Chondrocyte (in vitro differentiated cells): ENCODE results near the gene ATM. TPM values are rescaled to one million over a fixed set of nuclear protein-coding genes. Genes with fewer than 3 reads are reported as not detected.

Experiments used
- DNase-seq: peaks from one replicate; pipeline ENCODE4 v3.0.0; 2021; ENCODE audit warnings: mixed read lengths, low spot score
- H3K27ac Mint-ChIP-seq: one replicate; pipeline ENCODE4 v1.8.0; 2021; ENCODE audit warnings: mild to moderate bottlenecking, moderate library complexity, mixed read lengths; ENCODE audit not compliant: unreplicated experiment
- H3K27me3 Mint-ChIP-seq: 2 replicates; pipeline ENCODE4 v1.8.0; 2021; ENCODE audit warnings: low read depth, mixed read lengths
- H3K36me3 Mint-ChIP-seq: 2 replicates; pipeline ENCODE4 v1.8.0; 2021; ENCODE audit warnings: low read depth, mixed read lengths
- H3K4me1 Mint-ChIP-seq: 2 replicates; pipeline ENCODE4 v1.8.0; 2021; ENCODE audit warnings: low read depth, mild to moderate bottlenecking, mixed read lengths
- H3K4me3 Mint-ChIP-seq: one replicate; pipeline ENCODE4 v1.8.0; 2021; ENCODE audit warnings: mild to moderate bottlenecking, moderate library complexity, mixed read lengths; ENCODE audit not compliant: unreplicated experiment
- H3K9me3 Mint-ChIP-seq: 2 replicates; pipeline ENCODE4 v1.8.0; 2021; ENCODE audit warnings: low read depth, mixed read lengths
- CTCF ChIP-seq: fragments of 200-600 bp; sonication (generic); IDR thresholded peaks from 2 replicates; pipeline ENCODE4 v1.5.0; 2021; ENCODE audit warnings: antibody characterized with exemption, mild to moderate bottlenecking, moderate library complexity
- total RNA-seq: library from RNA; stranded (reverse); gene quantifications from 3 replicates; pipeline ENCODE4 v1.2.1, GENCODE V29; 2021

Gene ATM
- total RNA-seq, 1 donor from 2014 or later: 59.5 TPM

GRCh38 chr11:108239076-108239475 is 16.2 kb downstream of the ATM start:
- Mint-ChIP-seq H3K4me1 (no peaks in the 10 kb centered on the region), H3K36me3 (peaks cover 22% of the 10 kb centered on the region), H3K27me3 (no peaks in the 10 kb centered on the region), H3K4me3 (no peak overlapping the region), H3K9me3 (no peaks in the 10 kb centered on the region), H3K27ac (no peak overlapping the region)
- no peak for TF ChIP-seq CTCF
- no peak for DNase-seq

GRCh38 chr11:108241330-108242037 is 18.6 kb downstream of the ATM start:
- no peaks in the 10 kb centered on the region for H3K4me1 Mint-ChIP-seq
- DNase-seq: no peak
- no peak for TF ChIP-seq CTCF
- no peaks in the 10 kb centered on the region for H3K27me3 Mint-ChIP-seq
- no peaks in the 10 kb centered on the region for H3K9me3 Mint-ChIP-seq
- H3K36me3 Mint-ChIP-seq: peaks cover 21% of the 10 kb centered on the region
- no peak overlapping the region for H3K4me3 Mint-ChIP-seq
- H3K27ac Mint-ChIP-seq: no peak overlapping the region

- no peak overlapping the region for H3K4me3 Mint-ChIP-seq
- H3K27me3 Mint-ChIP-seq: no peaks in the 10 kb centered on the region
- peaks cover 20% of the 10 kb centered on the region for H3K36me3 Mint-ChIP-seq
- no peaks in the 10 kb centered on the region for H3K4me1 Mint-ChIP-seq
- DNase-seq: no peak
- H3K9me3 Mint-ChIP-seq: no peaks in the 10 kb centered on the region
- H3K27ac Mint-ChIP-seq: no peak overlapping the region
- TF ChIP-seq CTCF: no peak
Observed at GRCh38 chr11:108242422-108242821, 19.6 kb downstream of the ATM start.

GRCh38 chr11:108246308-108246707 is 23.4 kb downstream of the ATM start:
- H3K36me3 Mint-ChIP-seq: peaks cover 27% of the 10 kb centered on the region
- no peak overlapping the region for H3K4me3 Mint-ChIP-seq
- no peaks in the 10 kb centered on the region for H3K4me1 Mint-ChIP-seq
- no peak for TF ChIP-seq CTCF
- no peaks in the 10 kb centered on the region for H3K9me3 Mint-ChIP-seq
- no peaks in the 10 kb centered on the region for H3K27me3 Mint-ChIP-seq
- no peak overlapping the region for H3K27ac Mint-ChIP-seq
- no peak for DNase-seq

- H3K36me3 Mint-ChIP-seq: peaks cover 27% of the 10 kb centered on the region
- no peak for TF ChIP-seq CTCF
- no peaks in the 10 kb centered on the region for H3K27me3 Mint-ChIP-seq
- no peaks in the 10 kb centered on the region for H3K9me3 Mint-ChIP-seq
- H3K4me3 Mint-ChIP-seq: no peak overlapping the region
- no peaks in the 10 kb centered on the region for H3K4me1 Mint-ChIP-seq
- no peak for DNase-seq
- H3K27ac Mint-ChIP-seq: no peak overlapping the region
Observed at GRCh38 chr11:108246885-108247284, 24.0 kb downstream of the ATM start.
